Left renal pelvis (tissue), 4 donors: ENCODE measurements around the gene CXorf49B. TPM values are rescaled to one million over a fixed set of nuclear protein-coding genes. Genes with fewer than 3 reads are reported as not detected.

Experiments used
- DNase-seq, 4 donors: peaks; one replicate each; pipeline ENCODE4 v3.0.0-alpha.2; 2013; ENCODE audit warnings: low read depth in 4 of 4, low spot score in 3 of 4
- polyA plus RNA-seq, 4 donors: library from polyadenylated mRNA; unstranded; fragments of 120-200 nt; gene quantifications; one replicate each; pipeline ENCODE4 v1.2.1, GENCODE V29; 2013; ENCODE audit not compliant: insufficient read length in 4 of 4

The CXorf49B gene
- polyA plus RNA-seq, 4 donors = not detected

GRCh38 chrX:71815121-71815905 lies 52.2 kb downstream of the CXorf49B start:
- DNase-seq = no peak

GRCh38 chrX:71815906-71816156 lies 52.7 kb downstream of the CXorf49B start:
- DNase-seq = no peak

Other genes with a start within 250 kb of the CXorf49B start
- 100 to 1,000 TPM; 182 to 280 (median 204) TPM for gene OGT, start 230.2 kb upstream of the CXorf49B start, polyA plus RNA-seq
- gene GCNA, start 184.9 kb upstream of the CXorf49B start, polyA plus RNA-seq = 1 to 10 TPM; 1.7 to 4.6 (median 2.0) TPM
- gene CXCR3, start 144.8 kb upstream of the CXorf49B start, polyA plus RNA-seq = under 1 TPM; 0.10 to 0.33 (median 0.25) TPM
- not detected for gene CXorf49, start 45.1 kb upstream of the CXorf49B start, polyA plus RNA-seq
- gene NHSL2, start 147.5 kb downstream of the CXorf49B start, polyA plus RNA-seq = 10 to 100 TPM in 1 of 4 donors, 1 to 10 TPM in 3; 9.2 to 10.8 (median 9.6) TPM